H1 (cell line): Measurements from ENCODE around the gene LCORL. TPM values are rescaled to one million over a fixed set of nuclear protein-coding genes. Genes with fewer than 3 reads are reported as not detected.

Experiments
- polyA plus RNA-seq, 7 experiments: library from polyadenylated mRNA; depleted of rRNA in 3 of 7; stranded (reverse) in 5 of 7; unstranded in 2 of 7; fragments of >200 nt in 5 of 7; fragments of 200-250 nt in 2 of 7; gene quantifications; 1 replicate in 5 of 7; 2 replicates in 1 of 7; 4 replicates in 1 of 7; pipeline versions ENCODE4 v1.2.1 to v1.2.3, GENCODE V29; 2011 to 2013; ENCODE audit warnings: missing spikeins in 2 of 7, mixed read lengths in 2 of 7
- total RNA-seq: library from RNA; stranded (reverse); fragmentation: NEBNext Ultra II Directional; extraction: Animal tissue kit (Norgen Biotek cat#: 25700); gene quantifications from 2 replicates; pipeline ENCODE4 v1.2.1, GENCODE V29; 2021
- TF ChIP-seq, protein P1 (sequence below), 3 experiments: IDR thresholded peaks; 1 replicate in 2 of 3; 2 replicates in 1 of 3; pipeline versions ENCODE4 v1.5.1 to v1.6.1; 2011; ENCODE audit warnings: low read length in 3 of 3, mild to moderate bottlenecking in 3 of 3, inconsistent platforms in 2 of 3, low read depth in 1 of 3, moderate library complexity in 1 of 3; ENCODE audit not compliant: insufficient read depth in 1 of 3; ENCODE audit errors: control extremely low read depth in 1 of 3

Gene LCORL
- total and polyA plus RNA-seq, 2 of the 8 experiments (the other 6 are each of a cell fraction or from before 2014, with no cell fraction given), result 2.2 to 19.2 TPM

DNA sequence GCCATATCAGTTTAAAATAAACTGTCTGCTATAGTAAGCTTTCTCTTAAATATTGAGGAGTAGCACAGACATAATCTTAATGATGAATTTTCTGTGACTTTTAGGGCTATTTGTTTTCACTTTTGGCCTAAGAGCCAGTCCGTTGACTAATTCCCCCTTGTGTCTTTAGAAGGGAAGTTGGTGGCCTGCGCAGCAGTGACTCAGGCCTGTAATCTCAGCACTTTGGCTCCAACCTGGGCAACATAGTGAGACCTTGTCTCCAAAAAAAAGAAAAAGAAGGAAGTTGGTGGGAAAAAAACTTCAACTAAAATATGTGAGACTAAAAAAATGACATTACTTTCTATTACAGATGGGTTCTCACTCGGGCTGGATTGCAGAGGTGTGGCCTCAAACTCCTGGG lies 207.4 kb downstream of the LCORL start (continued):
- TF ChIP-seq, protein P1, sequence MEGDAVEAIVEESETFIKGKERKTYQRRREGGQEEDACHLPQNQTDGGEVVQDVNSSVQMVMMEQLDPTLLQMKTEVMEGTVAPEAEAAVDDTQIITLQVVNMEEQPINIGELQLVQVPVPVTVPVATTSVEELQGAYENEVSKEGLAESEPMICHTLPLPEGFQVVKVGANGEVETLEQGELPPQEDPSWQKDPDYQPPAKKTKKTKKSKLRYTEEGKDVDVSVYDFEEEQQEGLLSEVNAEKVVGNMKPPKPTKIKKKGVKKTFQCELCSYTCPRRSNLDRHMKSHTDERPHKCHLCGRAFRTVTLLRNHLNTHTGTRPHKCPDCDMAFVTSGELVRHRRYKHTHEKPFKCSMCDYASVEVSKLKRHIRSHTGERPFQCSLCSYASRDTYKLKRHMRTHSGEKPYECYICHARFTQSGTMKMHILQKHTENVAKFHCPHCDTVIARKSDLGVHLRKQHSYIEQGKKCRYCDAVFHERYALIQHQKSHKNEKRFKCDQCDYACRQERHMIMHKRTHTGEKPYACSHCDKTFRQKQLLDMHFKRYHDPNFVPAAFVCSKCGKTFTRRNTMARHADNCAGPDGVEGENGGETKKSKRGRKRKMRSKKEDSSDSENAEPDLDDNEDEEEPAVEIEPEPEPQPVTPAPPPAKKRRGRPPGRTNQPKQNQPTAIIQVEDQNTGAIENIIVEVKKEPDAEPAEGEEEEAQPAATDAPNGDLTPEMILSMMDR (IDR thresholded peaks at IDR 0.05; ENCODE audit: control extremely low read depth in 1 of 3, insufficient read depth in 1 of 3, low read depth in 1 of 3, low read length in 3 of 3), result no peak
